HG03354 (cell line): Measurements from ENCODE around the gene NHLRC1.
"Not testable (repeated sequence)": the region's sequence is repeated elsewhere in the genome, so short reads cannot be mapped to it uniquely, and the experiment has no call there.

Experiments used
- ATAC-seq: cut with Tn5 transposase; IDR thresholded peaks from one replicate; pipeline ENCODE4 v1.9.1; 2021; ENCODE audit warnings: mild to moderate bottlenecking; ENCODE audit not compliant: unreplicated experiment, poor library complexity, severe bottlenecking

The NHLRC1 gene

GRCh38 chr6:18122128-18123093 is at the start of gene NHLRC1:
NHLRC1 (minus strand) TSS chr6:18122677; CDS start chr6:18122606, 71 bp downstream.
- ATAC-seq = peak; percentile 100

GRCh38 chr6:18171871-18172270 is 49.4 kb upstream of the NHLRC1 start:
- no peak for ATAC-seq

- no peak for ATAC-seq
These were observed 45.8 kb upstream of the NHLRC1 start for GRCh38 chr6:18168264-18168663.

GRCh38 chr6:18166312-18167036 is 44.0 kb upstream of the NHLRC1 start:
- ATAC-seq = no peak

GRCh38 chr6:18165751-18166150 is 43.3 kb upstream of the NHLRC1 start:
- ATAC-seq = no peak

GRCh38 chr6:18162401-18162800 is 39.9 kb upstream of the NHLRC1 start:
- ATAC-seq = no peak

- no peak for ATAC-seq
These were observed 39.0 kb upstream of the NHLRC1 start for GRCh38 chr6:18161431-18161830.

- no peak for ATAC-seq
These were observed 38.4 kb upstream of the NHLRC1 start for GRCh38 chr6:18160911-18161310.

- peak; percentile 28 for ATAC-seq
These were observed 33.5 kb upstream of the NHLRC1 start for GRCh38 chr6:18155864-18156421.

- ATAC-seq = peak; percentile 91
These were observed 32.8 kb upstream of the NHLRC1 start, which contains the start of gene KDM1B for GRCh38 chr6:18155150-18155863. KDM1B (plus strand) TSS chr6:18155422; CDS start chr6:18159896, 4,474 bp downstream.

GRCh38 chr6:18154507-18155149 is 32.2 kb upstream of the NHLRC1 start, which contains the start of gene TPMT:
TPMT (minus strand) TSS chr6:18155077; CDS start chr6:18149127, 5,950 bp downstream.
- ATAC-seq = peak; percentile 69

GRCh38 chr6:18153311-18153703 is 30.8 kb upstream of the NHLRC1 start:
- no peak for ATAC-seq

GRCh38 chr6:18151801-18152200 is 29.3 kb upstream of the NHLRC1 start:
- ATAC-seq = no peak

GRCh38 chr6:18151391-18151790 is 28.9 kb upstream of the NHLRC1 start:
- ATAC-seq = not testable (repeated sequence)

GRCh38 chr6:18148304-18149025 is 26.0 kb upstream of the NHLRC1 start:
- no peak for ATAC-seq

GRCh38 chr6:18147616-18148015 is 25.1 kb upstream of the NHLRC1 start:
- ATAC-seq = no peak

GRCh38 chr6:18147160-18147559 is 24.7 kb upstream of the NHLRC1 start:
- ATAC-seq = no peak

- ATAC-seq = no peak
These were observed 20.0 kb upstream of the NHLRC1 start for GRCh38 chr6:18142591-18142861.
